H1 (cell line): ENCODE measurements around the gene KIF11. TPM values are rescaled to one million over a fixed set of nuclear protein-coding genes. Genes with fewer than 3 reads are reported as not detected.
A peak's percentile ranks its signal among the peaks of the same experiment; 100 is the strongest.

ENCODE experiments used
- CTCF ChIA-PET: fragments of 300-600 bp; sonication (Branson Sonifier 250); formaldehyde crosslinking; loops from one replicate; lab custom pipeline; 2021; ENCODE audit not compliant: partially characterized antibody; lab: Charles Lee
- POLR2A ChIA-PET: fragments of 300-600 bp; sonication (Branson Sonifier 250); formaldehyde crosslinking; loops from one replicate; lab custom pipeline; 2021; ENCODE audit warnings: inconsistent platforms; ENCODE audit not compliant: partially characterized antibody; lab: Charles Lee
- DNase-seq, 2 experiments: peaks; one replicate each; pipeline versions ENCODE4 v3.0.0 to v3.0.0-alpha.2; 2010 to 2022; ENCODE audit warnings: low spot score in 2 of 2, low read depth in 1 of 2, mixed read lengths in 1 of 2
- FAIRE-seq: peaks from 2 replicates; lab custom pipeline; 2011; peaks lifted over from hg19 to GRCh38; lab: Jason Lieb, UNC
- H2AFZ ChIP-seq: 2 replicates; pipeline ENCODE4 v1.8.1; 2012; ENCODE audit warnings: low read length, inconsistent platforms
- H2AK5ac ChIP-seq: 2 replicates; pipeline ENCODE4 v1.6.1; 2013; ENCODE audit warnings: low read depth, low read length
- H2BK120ac ChIP-seq: replicated peaks from 2 replicates; pipeline ENCODE3; 2013; ENCODE audit warnings: low read depth, low read length, inconsistent platforms
- H2BK12ac ChIP-seq: 2 replicates; pipeline ENCODE4 v1.6.1; 2013; ENCODE audit warnings: low read depth, low read length
- H2BK15ac ChIP-seq: 2 replicates; pipeline ENCODE4 v1.6.1; 2013; ENCODE audit warnings: low read length
- H2BK20ac ChIP-seq: 2 replicates; pipeline ENCODE4 v1.6.1; 2013; ENCODE audit warnings: low read length
- H2BK5ac ChIP-seq: 2 replicates; pipeline ENCODE4 v1.6.1; 2013; ENCODE audit warnings: low read depth, low read length
- H3K14ac ChIP-seq: 2 replicates; pipeline ENCODE4 v1.6.1; 2013; ENCODE audit warnings: inconsistent platforms; ENCODE audit not compliant: insufficient read length
- H3K18ac ChIP-seq: 2 replicates; pipeline ENCODE4 v1.6.1; 2013; ENCODE audit warnings: low read length; ENCODE audit errors: extremely low read depth
- H3K23ac ChIP-seq: 2 replicates; pipeline ENCODE4 v1.6.1; 2013; ENCODE audit warnings: inconsistent platforms; ENCODE audit not compliant: insufficient read length
- H3K23me2 ChIP-seq: 2 replicates; pipeline ENCODE4 v1.6.1; 2013; ENCODE audit warnings: low read depth, low read length
- H3K27ac ChIP-seq: 2 replicates; pipeline ENCODE4 v1.6.1; 2011; ENCODE audit warnings: low read depth, low read length, inconsistent platforms
- H3K27me3 ChIP-seq, 4 experiments: replicated peaks in 1 of 4; 1 replicate in 1 of 4; 2 replicates in 3 of 4; pipeline versions ENCODE4 v1.6.1 to v1.8.1; 2011 to 2013; ENCODE audit warnings: low read length in 3 of 4, mild to moderate bottlenecking in 3 of 4, inconsistent platforms in 2 of 4, mixed read lengths in 2 of 4, moderate library complexity in 1 of 4; ENCODE audit not compliant: control insufficient read depth in 3 of 4, insufficient read depth in 3 of 4; ENCODE audit errors: extremely low read depth in 1 of 4
- H3K36me3 ChIP-seq, 4 experiments: 2 replicates each; pipeline versions ENCODE4 v1.6.1 to v1.8.1; 2011 to 2013; ENCODE audit warnings: mild to moderate bottlenecking in 4 of 4, low read length in 3 of 4, moderate library complexity in 2 of 4, control low read depth in 1 of 4, inconsistent platforms in 1 of 4; ENCODE audit not compliant: insufficient read depth in 4 of 4, control insufficient read depth in 2 of 4
- H3K4ac ChIP-seq: replicated peaks from 2 replicates; pipeline ENCODE3; 2013; ENCODE audit warnings: low read length, low read depth, mixed read lengths, inconsistent platforms; ENCODE audit not compliant: insufficient read length
- H3K4me1 ChIP-seq, 4 experiments: replicated peaks in 1 of 4; 1 replicate in 1 of 4; 2 replicates in 3 of 4; pipeline versions ENCODE4 v1.6.1 to v1.8.1; 2011 to 2013; ENCODE audit warnings: low read length in 3 of 4, inconsistent platforms in 2 of 4, mixed read lengths in 1 of 4; ENCODE audit not compliant: insufficient read depth in 4 of 4, control insufficient read depth in 3 of 4
- H3K4me2 ChIP-seq, 2 experiments: 2 replicates each; pipeline versions ENCODE4 v1.6.1 to v1.8.1; 2011 to 2013; ENCODE audit warnings: low read depth in 2 of 2, low read length in 2 of 2, control low read depth in 1 of 2, inconsistent platforms in 1 of 2, mild to moderate bottlenecking in 1 of 2; ENCODE audit not compliant: insufficient read depth in 1 of 2
- H3K4me3 ChIP-seq, 4 experiments: fragments of 200-600, 300-600 bp in 1 of 4; sonication (generic), shearing (Covaris generic), sonication (Bioruptor Twin) in 1 of 4; 2 replicates each; pipeline versions ENCODE4 v1.5.1 to v1.8.1; 2011 to 2016; ENCODE audit warnings: low read length in 4 of 4, low read depth in 3 of 4, control low read depth in 2 of 4, inconsistent platforms in 2 of 4, mild to moderate bottlenecking in 2 of 4, mixed read lengths in 1 of 4, moderate library complexity in 1 of 4; ENCODE audit not compliant: insufficient read depth in 2 of 4; ENCODE audit errors: extremely low read depth in 1 of 4
- H3K56ac ChIP-seq: replicated peaks from 2 replicates; pipeline ENCODE3; 2013; ENCODE audit warnings: low read depth, mild to moderate bottlenecking, mixed read lengths, low read length, inconsistent platforms; ENCODE audit not compliant: insufficient read length
- H3K79me1 ChIP-seq: 2 replicates; pipeline ENCODE4 v1.6.1; 2013; ENCODE audit warnings: low read depth, low read length, control low read depth
- H3K79me2 ChIP-seq, 2 experiments: 2 replicates each; pipeline versions ENCODE4 v1.6.1 to v1.8.1; 2012 to 2013; ENCODE audit warnings: low read length in 2 of 2, mild to moderate bottlenecking in 2 of 2, inconsistent platforms in 1 of 2; ENCODE audit not compliant: insufficient read depth in 2 of 2, control insufficient read depth in 1 of 2
- H3K9ac ChIP-seq, 4 experiments: replicated peaks in 1 of 4; 1 replicate in 1 of 4; 2 replicates in 3 of 4; pipeline versions ENCODE4 v1.6.1 to v1.8.1; 2011 to 2013; ENCODE audit warnings: low read depth in 3 of 4, low read length in 3 of 4, control low read depth in 2 of 4, mild to moderate bottlenecking in 2 of 4, moderate library complexity in 2 of 4, inconsistent platforms in 1 of 4; ENCODE audit errors: extremely low read depth in 1 of 4
- H3K9me3 ChIP-seq, 2 experiments: 2 replicates each; pipeline versions ENCODE4 v1.6.1 to v1.8.1; 2012 to 2013; ENCODE audit warnings: mild to moderate bottlenecking in 2 of 2, moderate library complexity in 2 of 2, control low read depth in 1 of 2, inconsistent platforms in 1 of 2, low read depth in 1 of 2, low read length in 1 of 2, mixed read lengths in 1 of 2; ENCODE audit not compliant: insufficient read depth in 2 of 2
- H4K20me1 ChIP-seq, 2 experiments: replicated peaks in 1 of 2; 2 replicates each; pipeline versions ENCODE3 to v1.8.1; 2011 to 2013; ENCODE audit warnings: inconsistent platforms in 2 of 2, low read length in 2 of 2, mild to moderate bottlenecking in 1 of 2; ENCODE audit not compliant: insufficient read depth in 2 of 2, control insufficient read depth in 1 of 2
- H4K5ac ChIP-seq: 2 replicates; pipeline ENCODE4 v1.6.1; 2013; ENCODE audit warnings: low read length, low read depth, mixed read lengths, inconsistent platforms; ENCODE audit not compliant: insufficient read length
- H4K8ac ChIP-seq: 2 replicates; pipeline ENCODE4 v1.8.0; 2013; ENCODE audit warnings: mild to moderate bottlenecking, moderate library complexity, low read length, inconsistent platforms; ENCODE audit not compliant: insufficient read depth; ENCODE audit errors: extremely low read depth
- H4K91ac ChIP-seq: replicated peaks from 2 replicates; pipeline ENCODE3; 2013; ENCODE audit warnings: low read length, mixed read lengths, inconsistent platforms; ENCODE audit not compliant: insufficient read length
- ASH2L ChIP-seq: fragments of 200-600, 300-600 bp; sonication (generic); IDR thresholded peaks from one replicate; pipeline ENCODE4 v1.7.1; 2017; ENCODE audit warnings: low read length
- CBX5 ChIP-seq: fragments of 300-800, 300-1000 bp; sonication (generic); IDR thresholded peaks from 2 replicates; pipeline ENCODE4 v1.7.1; 2016; ENCODE audit warnings: antibody characterized with exemption, low read length, low read depth
- CEBPB ChIP-seq: IDR thresholded peaks from 2 replicates; pipeline ENCODE4 v1.6.1; 2012; ENCODE audit warnings: low read depth, low read length
- CTCF ChIP-seq, 3 experiments: IDR thresholded peaks; 1 replicate in 2 of 3; 2 replicates in 1 of 3; pipeline versions ENCODE4 v1.5.1 to v1.6.1; 2011; ENCODE audit warnings: low read length in 3 of 3, mild to moderate bottlenecking in 3 of 3, inconsistent platforms in 2 of 3, low read depth in 1 of 3, moderate library complexity in 1 of 3; ENCODE audit not compliant: insufficient read depth in 1 of 3; ENCODE audit errors: control extremely low read depth in 1 of 3
- GTF2F1 ChIP-seq: IDR thresholded peaks from 2 replicates; pipeline ENCODE4 v1.6.1; 2012; ENCODE audit warnings: low read depth, low read length, improper control_type of control experiment, borderline replicate concordance
- SIN3A ChIP-seq, 2 experiments: IDR thresholded peaks in 1 of 2; conservative IDR thresholded peaks in 1 of 2; 2 replicates each; pipeline ENCODE4 v1.6.1; 2011 to 2012; ENCODE audit warnings: low read length in 2 of 2, improper control_type of control experiment in 1 of 2, low read depth in 1 of 2, mild to moderate bottlenecking in 1 of 2
- TCF12 ChIP-seq: IDR thresholded peaks from 2 replicates; pipeline ENCODE4 v1.6.1; 2011; ENCODE audit warnings: low read depth, mild to moderate bottlenecking, low read length
- ZNF274 ChIP-seq: IDR thresholded peaks from 2 replicates; pipeline ENCODE4 v1.7.0; 2012; ENCODE audit warnings: low read length, borderline replicate concordance; ENCODE audit errors: extremely low read depth
- WGBS, 2 experiments: shearing (Covaris generic) in 1 of 2; methylation state at CpG; one replicate each; pipeline versions ENCODE4 v1.1.6 to v1.1.7; 2013 to 2015; ENCODE audit warnings: low lambda C conversion rate in 2 of 2, mixed read lengths in 2 of 2, inconsistent platforms in 1 of 2, low coverage in 1 of 2, missing lambda C conversion rate in 1 of 2; ENCODE audit not compliant: insufficient replicate concordance in 2 of 2, insufficient coverage in 1 of 2, insufficient read length in 1 of 2; ENCODE audit errors: extremely low coverage in 1 of 2, missing lambda C conversion rate in 1 of 2; 5-methylcytosine and 5-hydroxymethylcytosine counted together
- polyA plus RNA-seq, 7 experiments: library from polyadenylated mRNA; depleted of rRNA in 3 of 7; stranded (reverse) in 5 of 7; unstranded in 2 of 7; fragments of >200 nt in 5 of 7; fragments of 200-250 nt in 2 of 7; gene quantifications; 1 replicate in 5 of 7; 2 replicates in 1 of 7; 4 replicates in 1 of 7; pipeline versions ENCODE4 v1.2.1 to v1.2.3, GENCODE V29; 2011 to 2013; ENCODE audit warnings: missing spikeins in 2 of 7, mixed read lengths in 2 of 7
- total RNA-seq: library from RNA; stranded (reverse); fragmentation: NEBNext Ultra II Directional; extraction: Animal tissue kit (Norgen Biotek cat#: 25700); gene quantifications from 2 replicates; pipeline ENCODE4 v1.2.1, GENCODE V29; 2021

KIF11 gene
- total and polyA plus RNA-seq, 2 of the 8 experiments (the other 6 are each of a cell fraction or from before 2014, with no cell fraction given) = 11.1 to 59.2 TPM

GRCh38 chr10:92657024-92657423 is 64.1 kb downstream of the KIF11 start:
- H3K79me1 ChIP-seq = no peaks in the 10 kb centered on the region
- no peaks in the 10 kb centered on the region for H3K79me2 ChIP-seq
- H2AFZ ChIP-seq = no peak overlapping the region
- H3K9ac ChIP-seq = no peak overlapping the region
- no peak for DNase-seq
- no peak overlapping the region for H4K91ac ChIP-seq
- peaks cover 0 to 3% (median 0%) of the 10 kb centered on the region in 4 experiments; a peak in 1 of 7 replicates for H3K4me1 ChIP-seq
- no peak overlapping the region for H2BK5ac ChIP-seq
- H2AK5ac ChIP-seq = no peak overlapping the region
- no peak overlapping the region for H2BK20ac ChIP-seq
- CTCF ChIA-PET = interaction anchor here (0.6 kb wide), 1 partner anchor 737 kb away, joined by 3 read pairs; no protein-coding TSS in a partner anchor
- H3K23me2 ChIP-seq = no peaks in the 10 kb centered on the region; the same call in 1 of the 2 replicates
- 93% methylated on average over 5 of the region's 5 CpGs; no CpG with 5 or more reads in 1 of the 2 experiments for WGBS, 2 experiments
- H4K20me1 ChIP-seq = no peaks in the 10 kb centered on the region
- H3K56ac ChIP-seq = no peak overlapping the region
- H4K5ac ChIP-seq = no peak overlapping the region
- no peak overlapping the region for H3K4me2 ChIP-seq
- H3K23ac ChIP-seq = no peak overlapping the region
- peaks cover 6 to 25% (median 16%) of the 10 kb centered on the region in 4 experiments for H3K36me3 ChIP-seq
- no peaks in the 10 kb centered on the region for H3K9me3 ChIP-seq
- no peak for TF ChIP-seq TCF12
- TF ChIP-seq CEBPB = peak; percentile 72; the same call in 1 of the 2 replicates
- no peak for TF ChIP-seq CTCF (IDR thresholded peaks at IDR 0.05; ENCODE audit: control extremely low read depth in 1 of 3, insufficient read depth in 1 of 3, low read depth in 1 of 3, low read length in 3 of 3)
- TF ChIP-seq ASH2L = no peak
- no peak for TF ChIP-seq SIN3A (conservative IDR thresholded peaks at IDR 0.05 in 1 of 2, IDR thresholded peaks at IDR 0.05 in 1 of 2; ENCODE audit: low read depth in 1 of 2, low read length in 2 of 2)
- no peak for TF ChIP-seq GTF2F1
- TF ChIP-seq CBX5 = no peak
- TF ChIP-seq ZNF274 = no peak
- H4K8ac ChIP-seq = no peak overlapping the region
- POLR2A ChIA-PET = no interaction called here
- no peak overlapping the region for H3K18ac ChIP-seq
- no peak overlapping the region for H3K27ac ChIP-seq
- H3K14ac ChIP-seq = no peak overlapping the region
- no peak for FAIRE-seq
- no peak overlapping the region for H2BK120ac ChIP-seq
- H3K4me3 ChIP-seq = no peak overlapping the region
- no peak overlapping the region for H2BK12ac ChIP-seq
- no peak overlapping the region for H3K4ac ChIP-seq
- H2BK15ac ChIP-seq = no peak overlapping the region
- no peaks in the 10 kb centered on the region for H3K27me3 ChIP-seq
